ENCODE results near the gene DAPL1.

DNA sequence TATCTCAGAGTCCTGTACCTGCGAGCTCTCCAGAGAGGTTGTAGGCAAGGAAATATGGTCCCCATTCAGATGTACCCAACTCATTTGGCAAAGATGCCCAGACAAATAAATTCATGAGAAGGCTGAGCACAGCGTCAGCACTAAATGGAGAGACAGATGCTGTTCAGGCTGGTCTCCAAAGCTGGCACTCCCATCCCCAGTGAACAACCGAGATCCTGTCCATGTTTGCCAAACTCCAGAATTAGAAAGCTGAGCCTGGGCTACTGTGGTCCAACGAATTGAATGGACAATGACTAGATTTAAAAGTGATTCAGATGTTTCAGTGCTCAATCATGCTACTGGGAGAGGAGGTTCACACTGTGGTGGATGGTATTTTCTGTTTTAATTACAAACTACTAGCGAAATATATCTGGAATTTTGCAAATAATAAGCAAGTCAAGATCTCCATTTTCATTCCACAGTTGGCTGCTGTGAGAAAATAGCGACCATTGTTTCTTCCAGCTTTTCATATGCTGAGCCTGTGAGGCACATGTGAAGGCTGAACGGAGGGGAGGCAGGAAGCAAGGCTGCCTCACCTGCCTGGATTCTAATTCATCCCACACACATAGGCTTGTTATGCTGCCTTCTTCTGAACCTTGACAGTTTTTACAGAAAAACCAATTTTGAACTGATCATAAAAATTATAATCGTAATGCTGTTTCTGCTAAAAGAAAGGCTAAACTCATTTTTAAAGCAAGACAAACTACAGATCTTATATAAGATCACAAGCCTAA lies 22.6 kb upstream of the DAPL1 start:
- TF ChIP-seq, protein P1, sequence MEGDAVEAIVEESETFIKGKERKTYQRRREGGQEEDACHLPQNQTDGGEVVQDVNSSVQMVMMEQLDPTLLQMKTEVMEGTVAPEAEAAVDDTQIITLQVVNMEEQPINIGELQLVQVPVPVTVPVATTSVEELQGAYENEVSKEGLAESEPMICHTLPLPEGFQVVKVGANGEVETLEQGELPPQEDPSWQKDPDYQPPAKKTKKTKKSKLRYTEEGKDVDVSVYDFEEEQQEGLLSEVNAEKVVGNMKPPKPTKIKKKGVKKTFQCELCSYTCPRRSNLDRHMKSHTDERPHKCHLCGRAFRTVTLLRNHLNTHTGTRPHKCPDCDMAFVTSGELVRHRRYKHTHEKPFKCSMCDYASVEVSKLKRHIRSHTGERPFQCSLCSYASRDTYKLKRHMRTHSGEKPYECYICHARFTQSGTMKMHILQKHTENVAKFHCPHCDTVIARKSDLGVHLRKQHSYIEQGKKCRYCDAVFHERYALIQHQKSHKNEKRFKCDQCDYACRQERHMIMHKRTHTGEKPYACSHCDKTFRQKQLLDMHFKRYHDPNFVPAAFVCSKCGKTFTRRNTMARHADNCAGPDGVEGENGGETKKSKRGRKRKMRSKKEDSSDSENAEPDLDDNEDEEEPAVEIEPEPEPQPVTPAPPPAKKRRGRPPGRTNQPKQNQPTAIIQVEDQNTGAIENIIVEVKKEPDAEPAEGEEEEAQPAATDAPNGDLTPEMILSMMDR (tag by site-specific recombination; IDR thresholded peaks at IDR 0.05) = no peak
- TF ChIP-seq GLI2 (tag by site-specific recombination; IDR thresholded peaks at IDR 0.05; ENCODE audit: borderline replicate concordance, low read depth) (no peak), ZNF239 (tag by site-specific recombination; IDR thresholded peaks at IDR 0.05) (no peak), ZNF311 (tag by site-specific recombination; IDR thresholded peaks at IDR 0.05; ENCODE audit: borderline replicate concordance) (no peak), ZNF473 (tag by site-specific recombination; IDR thresholded peaks at IDR 0.05) (no peak)
